ENCODE measurements around the gene PITPNM3.
"Not testable (repeated sequence)": the region's sequence is repeated elsewhere in the genome, so short reads cannot be mapped to it uniquely, and the experiment has no call there.

The PITPNM3 gene

DNA sequence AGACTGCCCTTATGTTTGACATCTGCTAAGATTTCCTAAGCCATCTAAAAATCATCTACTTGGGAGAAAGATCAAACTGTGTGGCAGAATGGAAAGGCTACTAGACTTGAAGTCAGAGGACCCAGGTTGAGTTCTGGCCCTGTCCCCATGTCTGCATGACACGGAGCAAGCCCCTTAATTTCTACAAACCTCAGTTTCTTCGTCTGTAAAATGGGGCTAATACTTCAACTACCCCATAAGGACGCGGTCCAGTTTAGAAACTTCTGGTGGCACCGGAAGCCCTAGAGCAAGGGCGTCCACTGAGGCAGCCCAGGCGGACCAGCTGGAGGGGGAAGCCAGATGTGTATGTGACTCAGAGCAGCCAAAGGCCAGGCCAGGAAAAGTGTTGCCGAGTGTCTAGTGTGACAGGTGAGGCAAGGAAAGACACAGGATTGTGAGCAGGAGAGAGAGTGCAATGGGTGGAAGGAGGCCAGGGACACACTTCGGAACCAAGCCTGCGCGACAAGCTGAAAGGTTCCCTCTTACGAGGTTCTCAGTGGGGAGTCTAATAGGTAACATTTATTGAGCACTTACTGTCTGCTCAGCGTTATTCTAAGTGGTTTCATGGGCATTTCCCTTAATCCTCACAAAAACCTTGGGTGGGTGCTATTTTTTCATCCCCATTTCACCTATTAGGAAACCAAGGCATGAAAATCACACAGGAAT is 17.8 kb upstream of the PITPNM3 start:
- TF ChIP-seq TAF1 (IDR thresholded peaks at IDR 0.05; ENCODE audit: borderline replicate concordance, low read depth, low read length) (no peak), POLR2A (IDR thresholded peaks at IDR 0.05; ENCODE audit: low read depth, low read length) (no peak), POLR2AphosphoS5 (IDR thresholded peaks at IDR 0.05; ENCODE audit: low read depth, low read length) (no peak)
- FAIRE-seq (peak; percentile 42), DNase-seq (ENCODE audit: insufficient read length) (no peak)

DNA sequence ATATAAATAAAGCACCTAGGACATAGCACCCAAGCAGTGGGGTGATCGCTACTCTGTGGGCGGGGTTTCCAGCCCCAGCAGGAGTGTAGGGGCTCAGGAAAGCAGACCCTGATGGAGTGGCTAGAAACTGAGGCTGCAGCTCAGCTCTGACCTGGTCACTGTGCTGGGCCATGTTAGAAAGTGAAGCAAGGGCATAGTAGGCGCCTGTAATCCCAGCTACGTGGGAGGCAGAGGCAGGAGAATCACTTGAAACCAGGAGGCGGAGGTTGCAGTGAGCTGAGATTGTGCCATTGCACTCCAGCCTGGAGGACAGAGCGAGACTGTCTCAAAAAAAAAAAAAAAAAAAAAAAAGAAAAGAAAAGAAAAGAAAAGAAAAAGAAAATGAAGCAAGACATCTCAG is 17.1 kb upstream of the PITPNM3 start:
- FAIRE-seq: not testable (repeated sequence)

DNA sequence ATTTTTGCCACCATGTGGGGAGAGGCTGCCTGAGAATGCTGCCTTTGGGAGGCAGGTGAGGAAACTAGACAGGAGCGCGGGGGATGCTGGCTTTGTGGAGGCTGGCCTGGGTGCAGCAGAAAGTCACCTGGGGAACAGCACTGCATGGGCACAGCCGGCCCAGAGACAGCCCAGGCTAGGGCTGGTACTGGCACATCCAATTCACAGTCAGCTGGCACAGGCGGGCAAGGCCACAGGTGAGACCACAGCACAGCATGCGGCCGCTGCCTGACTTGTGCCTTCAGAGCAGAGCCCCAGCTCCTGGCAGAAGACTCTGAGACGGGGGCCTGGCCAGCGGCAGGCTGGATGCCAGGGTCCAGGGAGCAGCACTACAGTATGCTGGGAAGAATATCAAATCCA is 16.6 kb upstream of the PITPNM3 start:
- TF ChIP-seq POLR2AphosphoS5 (IDR thresholded peaks at IDR 0.05; ENCODE audit: low read depth, low read length) (no peak), POLR2A (IDR thresholded peaks at IDR 0.05; ENCODE audit: low read depth, low read length) (no peak), TAF1 (IDR thresholded peaks at IDR 0.05; ENCODE audit: borderline replicate concordance, low read depth, low read length) (no peak)
- DNase-seq (ENCODE audit: insufficient read length): no peak
- FAIRE-seq: no peak

More for the DNA sequence above, 17.1 kb upstream of the PITPNM3 start:
- not testable (repeated sequence) for DNase-seq (ENCODE audit: insufficient read length)

DNA sequence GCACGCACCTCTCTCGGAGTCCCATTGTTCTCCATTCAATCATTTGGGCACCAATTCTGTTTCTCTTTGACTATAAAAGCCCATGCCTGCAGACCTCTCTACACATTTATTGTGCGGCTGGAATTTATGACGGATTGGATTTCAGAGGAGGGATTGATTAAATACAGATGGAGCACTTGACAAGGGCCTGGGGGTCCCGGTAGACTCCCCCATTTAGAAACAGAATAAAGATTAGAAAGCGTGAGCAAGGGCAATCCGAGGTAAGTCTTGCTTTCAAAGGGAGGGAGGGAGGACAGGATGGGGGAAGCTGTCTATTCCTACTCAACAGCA is 15.1 kb upstream of the PITPNM3 start:
- DNase-seq (ENCODE audit: insufficient read length) (no peak), FAIRE-seq (no peak)
- no peak for TF ChIP-seq TAF1 (IDR thresholded peaks at IDR 0.05; ENCODE audit: borderline replicate concordance, low read depth, low read length)
- TF ChIP-seq POLR2AphosphoS5 (IDR thresholded peaks at IDR 0.05; ENCODE audit: low read depth, low read length): no peak
- no peak for TF ChIP-seq POLR2A (IDR thresholded peaks at IDR 0.05; ENCODE audit: low read depth, low read length)

DNA sequence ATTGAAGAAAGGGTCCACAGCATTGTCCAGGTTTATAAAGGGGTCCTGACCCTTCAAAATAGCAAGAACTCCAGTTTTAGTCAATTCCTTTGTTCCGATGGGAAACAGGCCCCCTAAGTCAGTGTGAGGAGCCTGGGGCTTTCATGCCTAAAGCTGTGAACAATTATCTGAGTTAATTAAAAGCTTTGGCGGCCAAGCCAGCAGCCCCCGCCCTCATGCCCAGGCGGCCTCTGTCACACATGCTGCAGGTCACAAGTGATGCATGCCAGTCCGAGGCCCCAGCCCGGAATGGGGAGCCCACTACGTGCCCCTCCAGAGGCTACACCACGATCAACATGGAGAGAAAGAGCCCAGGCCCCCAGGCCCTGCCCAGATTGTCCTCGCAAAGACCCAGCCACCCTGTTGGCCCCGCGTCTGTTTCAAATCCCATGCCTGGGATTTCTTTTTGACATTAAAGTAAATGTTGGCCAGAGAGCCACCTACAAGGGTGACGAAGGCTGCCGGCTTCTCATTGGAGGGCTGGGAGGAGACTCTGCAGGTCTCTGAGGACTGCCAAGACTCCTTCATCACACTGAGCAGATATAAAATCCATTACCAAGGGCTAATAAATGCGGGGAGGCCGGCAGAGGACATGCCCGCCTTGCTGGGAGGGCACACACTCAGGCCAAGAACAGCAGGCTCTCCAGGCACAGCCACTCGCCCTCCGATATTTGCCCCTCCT is 14.5 kb upstream of the PITPNM3 start:
- TF ChIP-seq TAF1 (IDR thresholded peaks at IDR 0.05; ENCODE audit: borderline replicate concordance, low read depth, low read length) (no peak), POLR2AphosphoS5 (IDR thresholded peaks at IDR 0.05; ENCODE audit: low read depth, low read length) (no peak), POLR2A (IDR thresholded peaks at IDR 0.05; ENCODE audit: low read depth, low read length) (no peak)
- FAIRE-seq (no peak), DNase-seq (ENCODE audit: insufficient read length) (no peak)

DNA sequence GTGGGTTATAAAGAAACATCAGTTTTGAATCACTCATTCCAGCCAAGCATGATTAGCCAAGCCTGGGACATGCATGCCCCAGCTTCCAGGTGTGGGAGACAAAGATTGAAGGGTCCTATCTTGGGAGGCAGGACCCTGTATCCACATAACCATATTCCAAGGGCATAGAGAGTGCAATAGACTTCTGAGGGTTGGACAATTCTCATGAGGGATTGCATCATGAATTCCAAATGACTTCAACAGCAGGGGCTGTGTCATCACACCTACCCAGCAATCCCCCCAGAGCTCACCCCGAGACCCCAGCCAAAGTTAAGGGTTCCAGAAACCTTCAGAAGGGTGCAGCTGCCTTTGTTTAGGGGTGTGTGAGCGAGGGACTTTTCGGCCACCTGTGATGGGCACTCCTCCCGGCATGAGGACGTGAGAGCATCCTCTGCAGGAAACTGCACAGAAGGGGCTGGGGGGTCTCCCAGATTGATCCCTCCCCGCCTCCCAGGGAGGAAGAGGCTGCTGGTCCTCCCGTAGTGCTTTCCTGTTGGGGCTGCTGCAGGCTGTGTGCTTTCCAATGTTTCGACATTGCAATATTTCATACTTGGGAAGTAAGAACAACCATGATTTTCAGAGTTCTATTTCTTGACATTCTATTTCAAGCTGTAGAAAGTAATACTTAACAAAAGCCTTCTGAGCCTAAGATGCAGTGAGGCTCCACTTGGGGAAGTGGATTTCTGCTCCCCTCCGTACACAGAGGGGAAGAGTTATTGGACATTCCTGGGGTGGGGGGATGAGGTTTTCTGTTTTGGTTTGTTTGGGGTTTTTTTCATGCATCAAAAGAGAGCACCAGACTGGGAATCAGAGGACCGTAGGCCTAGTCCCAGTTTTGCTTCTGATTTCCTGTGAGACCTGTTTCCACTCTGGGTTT is 13.3 kb upstream of the PITPNM3 start:
- no peak for TF ChIP-seq POLR2AphosphoS5 (IDR thresholded peaks at IDR 0.05; ENCODE audit: low read depth, low read length)
- TF ChIP-seq TAF1 (IDR thresholded peaks at IDR 0.05; ENCODE audit: borderline replicate concordance, low read depth, low read length): no peak
- TF ChIP-seq POLR2A (IDR thresholded peaks at IDR 0.05; ENCODE audit: low read depth, low read length): no peak
- DNase-seq (ENCODE audit: insufficient read length) (no peak), FAIRE-seq (no peak)

DNA sequence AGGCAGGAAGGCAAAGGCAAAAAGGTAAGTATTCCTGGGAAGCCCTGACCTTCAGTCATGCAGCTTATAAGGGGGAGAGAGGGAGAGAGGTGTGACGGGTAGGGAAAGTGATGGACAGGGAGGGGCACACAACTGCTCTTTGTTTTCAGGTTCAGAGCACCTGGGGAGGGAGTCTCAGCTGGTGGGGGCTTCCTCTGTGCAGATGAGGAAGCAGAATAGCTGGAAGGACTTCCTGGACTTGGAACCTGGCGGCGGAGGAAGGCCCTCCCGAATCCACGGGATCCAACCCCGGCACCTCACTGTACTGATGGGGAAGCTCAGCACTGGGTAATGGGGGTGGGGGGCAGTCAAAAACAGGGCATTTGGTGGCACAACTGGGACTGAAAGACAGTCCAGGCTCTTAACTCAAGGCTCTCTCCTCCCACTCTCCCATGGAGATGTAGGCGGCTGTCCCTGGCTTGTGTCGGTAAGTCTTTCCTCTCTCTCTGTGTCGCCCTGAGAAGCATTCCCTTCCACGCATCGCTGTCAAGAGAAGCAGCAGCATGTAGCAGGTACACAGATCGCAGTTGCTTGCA is 11.9 kb upstream of the PITPNM3 start:
- DNase-seq (ENCODE audit: insufficient read length) (no peak), FAIRE-seq (no peak)

DNA sequence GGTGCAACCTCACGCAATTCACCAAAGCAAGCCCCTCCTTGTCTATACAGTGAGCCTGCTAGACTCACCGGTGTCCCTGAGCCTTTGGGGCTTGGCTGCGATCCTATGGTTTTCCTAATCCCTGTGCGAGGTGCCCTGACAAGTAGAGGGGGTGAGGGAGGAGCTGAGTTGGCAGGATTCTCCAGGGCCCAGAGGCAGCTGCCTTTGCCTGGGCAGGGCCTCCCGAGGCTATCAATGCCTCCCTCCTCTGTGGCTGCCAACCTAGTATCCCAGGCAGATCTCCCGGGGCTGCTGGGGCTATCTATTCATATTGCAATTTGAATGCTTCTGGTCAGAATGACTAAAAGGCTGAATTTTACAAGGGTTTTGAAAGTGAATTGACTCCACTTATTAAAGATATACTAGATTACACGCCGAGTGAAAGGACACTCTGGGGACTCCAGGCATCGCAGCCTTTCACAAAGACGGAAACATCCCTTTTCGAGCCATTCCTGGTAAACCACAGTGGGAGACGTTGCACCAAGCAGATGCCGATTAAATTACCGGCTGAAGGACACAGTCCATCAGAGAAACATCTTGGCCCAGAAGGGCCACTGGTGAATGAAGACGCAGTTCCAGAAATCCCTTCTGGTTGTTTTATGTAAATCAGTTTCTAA is 11.3 kb upstream of the PITPNM3 start:
- DNase-seq (ENCODE audit: insufficient read length) (no peak), FAIRE-seq (no peak)
- TF ChIP-seq POLR2AphosphoS5 (IDR thresholded peaks at IDR 0.05; ENCODE audit: low read depth, low read length) (no peak), TAF1 (IDR thresholded peaks at IDR 0.05; ENCODE audit: borderline replicate concordance, low read depth, low read length) (no peak), POLR2A (IDR thresholded peaks at IDR 0.05; ENCODE audit: low read depth, low read length) (no peak)

More for the DNA sequence above, 11.9 kb upstream of the PITPNM3 start:
- no peak for TF ChIP-seq POLR2AphosphoS5 (IDR thresholded peaks at IDR 0.05; ENCODE audit: low read depth, low read length)
- no peak for TF ChIP-seq TAF1 (IDR thresholded peaks at IDR 0.05; ENCODE audit: borderline replicate concordance, low read depth, low read length)
- no peak for TF ChIP-seq POLR2A (IDR thresholded peaks at IDR 0.05; ENCODE audit: low read depth, low read length)

DNA sequence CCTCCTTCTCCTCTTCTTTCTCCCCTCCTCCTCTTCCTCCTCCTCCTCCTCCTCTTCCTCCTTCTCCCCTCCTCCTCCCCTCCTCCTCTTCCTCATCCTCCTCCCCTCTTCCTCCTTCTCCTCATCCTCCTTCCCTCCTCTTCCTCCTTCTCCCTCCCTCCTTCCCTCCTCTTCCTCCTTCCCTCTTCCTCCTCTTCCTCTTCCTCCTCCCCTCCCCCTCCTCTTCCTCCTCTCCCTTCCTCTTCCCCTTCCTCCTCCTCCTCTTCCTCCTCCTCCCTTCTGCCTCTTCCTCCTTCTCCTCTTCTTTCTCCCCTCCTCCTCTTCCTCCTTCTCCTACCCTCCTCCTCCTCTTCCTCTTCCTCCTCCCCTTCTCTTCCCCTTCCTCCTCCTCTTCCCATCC is 5.1 kb upstream of the PITPNM3 start:
- DNase-seq (ENCODE audit: insufficient read length) (no peak), FAIRE-seq (no peak)
- no peak for TF ChIP-seq TAF1 (IDR thresholded peaks at IDR 0.05; ENCODE audit: borderline replicate concordance, low read depth, low read length)
- no peak for TF ChIP-seq POLR2A (IDR thresholded peaks at IDR 0.05; ENCODE audit: low read depth, low read length)
- TF ChIP-seq POLR2AphosphoS5 (IDR thresholded peaks at IDR 0.05; ENCODE audit: low read depth, low read length): no peak

DNA sequence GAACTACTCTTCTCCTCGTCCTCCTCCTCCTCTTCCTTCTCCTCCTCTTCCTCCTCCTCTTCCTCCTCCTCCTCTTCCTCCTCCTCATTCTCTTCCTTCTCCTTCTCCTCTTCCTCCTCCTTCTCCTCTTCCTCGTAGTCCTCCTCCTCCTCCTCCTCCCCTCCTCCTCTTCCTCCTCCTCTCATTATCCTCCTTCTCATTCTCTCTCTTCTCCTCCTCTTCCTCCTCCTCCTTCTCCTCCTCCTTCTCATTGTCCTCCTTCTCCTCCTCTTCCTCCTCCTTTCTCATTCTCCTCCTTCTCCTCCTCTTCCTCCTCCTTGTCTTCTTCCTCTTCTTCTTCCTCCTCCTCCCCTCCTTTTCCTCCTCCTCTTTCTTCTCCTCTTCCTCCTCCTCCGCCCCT is 4.1 kb upstream of the PITPNM3 start:
- TF ChIP-seq POLR2A (IDR thresholded peaks at IDR 0.05; ENCODE audit: low read depth, low read length) (no peak), POLR2AphosphoS5 (IDR thresholded peaks at IDR 0.05; ENCODE audit: low read depth, low read length) (no peak), TAF1 (IDR thresholded peaks at IDR 0.05; ENCODE audit: borderline replicate concordance, low read depth, low read length) (no peak)
- DNase-seq (ENCODE audit: insufficient read length): no peak
- FAIRE-seq: no peak

DNA sequence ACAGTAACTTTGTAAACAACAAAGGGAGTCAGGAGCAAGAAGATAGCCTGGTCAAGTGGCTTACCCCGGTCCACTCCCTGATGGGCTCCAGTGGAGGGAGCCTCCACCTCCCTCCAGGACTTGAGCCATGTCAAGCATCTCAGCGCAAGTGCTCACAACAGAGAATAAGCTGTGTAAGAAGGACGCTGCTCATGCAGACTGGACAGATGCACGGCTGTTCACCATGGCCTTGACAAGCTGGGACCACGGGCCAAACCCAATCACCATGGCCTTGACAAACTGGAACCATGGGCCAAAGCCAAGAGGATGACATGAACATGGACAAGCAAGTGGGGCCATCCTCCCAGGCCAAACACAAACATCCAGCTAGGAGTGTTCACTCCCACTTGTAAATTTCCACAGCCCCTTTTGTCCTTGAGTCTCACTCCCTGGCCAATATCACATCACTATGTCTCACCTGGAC is 3.4 kb upstream of the PITPNM3 start:
- DNase-seq (ENCODE audit: insufficient read length): no peak

More for the DNA sequence above, 3.4 kb upstream of the PITPNM3 start:
- TF ChIP-seq POLR2A (IDR thresholded peaks at IDR 0.05; ENCODE audit: low read depth, low read length) (no peak), POLR2AphosphoS5 (IDR thresholded peaks at IDR 0.05; ENCODE audit: low read depth, low read length) (no peak), TAF1 (IDR thresholded peaks at IDR 0.05; ENCODE audit: borderline replicate concordance, low read depth, low read length) (no peak)
- no peak for FAIRE-seq

All from GM12892 (cell line).